Fibroblast of lung (primary cell): ENCODE results near the gene RPP40. TPM values are rescaled to one million over a fixed set of nuclear protein-coding genes. Genes with fewer than 3 reads are reported as not detected.

Experiments
- DNase-seq, 2 donors: peaks; one replicate each; pipeline versions ENCODE4 v3.0.0 to v3.0.0-alpha.2; 2010; ENCODE audit warnings: low read depth in 2 of 2
- H2AFZ ChIP-seq: 2 replicates; pipeline ENCODE4 v1.5.1; 2012; ENCODE audit warnings: low read length, control low read depth, inconsistent platforms
- H3K27ac ChIP-seq: 2 replicates; pipeline ENCODE4 v1.5.1; 2011; ENCODE audit warnings: low read length, control low read depth; ENCODE audit not compliant: insufficient read depth
- H3K27me3 ChIP-seq: 2 replicates; pipeline ENCODE4 v1.5.1; 2011; ENCODE audit warnings: mild to moderate bottlenecking, low read length; ENCODE audit not compliant: control insufficient read depth, insufficient read depth
- H3K36me3 ChIP-seq: 2 replicates; pipeline ENCODE4 v1.5.1; 2011; ENCODE audit warnings: low read length; ENCODE audit not compliant: control insufficient read depth, insufficient read depth
- H3K4me1 ChIP-seq: 2 replicates; pipeline ENCODE4 v1.5.1; 2011; ENCODE audit warnings: low read length; ENCODE audit not compliant: control insufficient read depth, insufficient read depth; ENCODE audit errors: extremely low read depth
- H3K4me2 ChIP-seq: 2 replicates; pipeline ENCODE4 v1.5.1; 2011; ENCODE audit warnings: low read length, control low read depth; ENCODE audit not compliant: insufficient read depth; ENCODE audit errors: extremely low read depth
- H3K4me3 ChIP-seq, 4 experiments: fragments of 200-600 bp in 1 of 4; sonication (generic) in 1 of 4; replicated peaks in 1 of 4; 2 replicates each; pipeline ENCODE4 v1.5.1; 2011 to 2016; ENCODE audit warnings: low read length in 4 of 4, low read depth in 3 of 4, mild to moderate bottlenecking in 3 of 4, control low read depth in 2 of 4, inconsistent platforms in 1 of 4, mixed read lengths in 1 of 4; ENCODE audit not compliant: insufficient read depth in 1 of 4; ENCODE audit errors: control extremely low read depth in 1 of 4
- H3K79me2 ChIP-seq: 2 replicates; pipeline ENCODE4 v1.5.1; 2012; ENCODE audit warnings: mild to moderate bottlenecking, low read length, inconsistent platforms; ENCODE audit not compliant: control insufficient read depth, insufficient read depth
- H3K9ac ChIP-seq: 2 replicates; pipeline ENCODE4 v1.5.1; 2011; ENCODE audit warnings: mild to moderate bottlenecking, low read length, control low read depth; ENCODE audit not compliant: insufficient read depth
- H3K9me3 ChIP-seq: 2 replicates; pipeline ENCODE4 v1.5.1; 2012; ENCODE audit warnings: low read depth, low read length; ENCODE audit not compliant: control insufficient read depth, insufficient read depth
- H4K20me1 ChIP-seq: 2 replicates; pipeline ENCODE4 v1.5.1; 2011; ENCODE audit warnings: low read length; ENCODE audit not compliant: control insufficient read depth, insufficient read depth; ENCODE audit errors: extremely low read depth
- CTCF ChIP-seq, 2 donors: IDR thresholded peaks in 1 of 2; conservative IDR thresholded peaks in 1 of 2; 1 replicate in 1 of 2; 2 replicates in 1 of 2; pipeline ENCODE4 v1.5.1; 2011 to 2012; ENCODE audit warnings: low read length in 2 of 2, control low read depth in 1 of 2, inconsistent platforms in 1 of 2, low read depth in 1 of 2, mild to moderate bottlenecking in 1 of 2
- EZH2 ChIP-seq: IDR thresholded peaks from 2 replicates; pipeline ENCODE4 v1.5.1; 2012; ENCODE audit warnings: low read length, control low read depth, mild to moderate bottlenecking; ENCODE audit errors: missing control alignments
- polyA plus RNA-seq, 2 donors: library from polyadenylated mRNA; depleted of rRNA in 1 of 2; stranded (reverse) in 1 of 2; unstranded in 1 of 2; fragments of >200 nt; gene quantifications; 2 replicates each; pipeline ENCODE4 v1.2.1, GENCODE V29; 2011 to 2012; ENCODE audit warnings: missing spikeins in 1 of 2
- total RNA-seq: library from RNA; depleted of rRNA; stranded (reverse); fragments of >200 nt; gene quantifications from 2 replicates; pipeline ENCODE4 v1.2.1, GENCODE V29; 2014

RPP40 gene
- total and polyA plus RNA-seq, 2 donors (not counting 1 experiment from before 2014, with no cell fraction given) = 8.3 to 27.6 TPM

DNA sequence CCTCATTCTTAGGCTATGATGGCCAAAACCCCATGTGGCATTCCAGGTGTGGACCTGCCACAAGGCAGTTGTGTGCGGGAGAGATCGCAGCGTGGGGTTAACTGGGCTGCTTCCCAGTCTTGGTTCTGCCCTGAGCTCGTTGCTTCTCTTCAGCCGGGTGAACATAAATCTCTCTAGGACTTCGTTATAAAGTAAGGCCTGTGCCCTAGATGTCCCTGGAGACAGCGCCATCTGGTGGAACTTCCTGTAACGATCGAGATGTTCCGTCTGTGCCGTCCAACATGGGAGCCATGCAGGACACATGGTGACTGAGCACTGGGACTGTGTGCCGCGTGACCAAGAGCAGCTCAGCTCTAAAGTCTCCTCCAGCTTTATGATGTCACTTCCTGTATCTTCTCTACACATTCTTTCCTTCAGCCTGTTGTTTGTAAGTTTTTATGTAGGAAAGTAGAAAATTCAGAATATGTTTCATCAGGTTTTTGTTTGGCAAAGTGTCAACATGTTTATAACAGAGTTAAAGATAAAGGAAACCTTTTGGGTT, 26.8 kb upstream of the RPP40 start:
- no peak overlapping the region for H2AFZ ChIP-seq
- H3K9ac ChIP-seq = no peak overlapping the region
- no peak overlapping the region for H3K4me2 ChIP-seq
- no peaks in the 10 kb centered on the region for H4K20me1 ChIP-seq
- peaks cover 3% of the 10 kb centered on the region for H3K4me1 ChIP-seq
- H3K27ac ChIP-seq = no peak overlapping the region
- H3K4me3 ChIP-seq = no peak overlapping the region
- no peaks in the 10 kb centered on the region for H3K79me2 ChIP-seq
- H3K27me3 ChIP-seq = no peaks in the 10 kb centered on the region
- no peak for TF ChIP-seq EZH2
- peak; percentile 66 to 69 for TF ChIP-seq CTCF (conservative IDR thresholded peaks at IDR 0.05 in 1 of 2, IDR thresholded peaks at IDR 0.05 in 1 of 2; ENCODE audit: low read depth in 1 of 2, low read length in 2 of 2)
- DNase-seq = peak; percentile 74 to 80
- H3K9me3 ChIP-seq = no peaks in the 10 kb centered on the region
- no peaks in the 10 kb centered on the region for H3K36me3 ChIP-seq

GRCh38 chr6:5029609-5030008, 25.8 kb upstream of the RPP40 start:
- TF ChIP-seq EZH2 (no peak), CTCF (conservative IDR thresholded peaks at IDR 0.05 in 1 of 2, IDR thresholded peaks at IDR 0.05 in 1 of 2; ENCODE audit: low read depth in 1 of 2, low read length in 2 of 2) (no peak)
- H3K36me3 ChIP-seq = no peaks in the 10 kb centered on the region
- no peak for DNase-seq
- H3K4me2 ChIP-seq = no peak overlapping the region
- no peaks in the 10 kb centered on the region for H3K79me2 ChIP-seq
- no peak overlapping the region for H3K9ac ChIP-seq
- no peak overlapping the region for H2AFZ ChIP-seq
- no peak overlapping the region for H3K27ac ChIP-seq
- no peaks in the 10 kb centered on the region for H3K27me3 ChIP-seq
- peaks cover 3% of the 10 kb centered on the region for H3K4me1 ChIP-seq
- H3K4me3 ChIP-seq = no peak overlapping the region
- H4K20me1 ChIP-seq = no peaks in the 10 kb centered on the region
- no peaks in the 10 kb centered on the region for H3K9me3 ChIP-seq

DNA sequence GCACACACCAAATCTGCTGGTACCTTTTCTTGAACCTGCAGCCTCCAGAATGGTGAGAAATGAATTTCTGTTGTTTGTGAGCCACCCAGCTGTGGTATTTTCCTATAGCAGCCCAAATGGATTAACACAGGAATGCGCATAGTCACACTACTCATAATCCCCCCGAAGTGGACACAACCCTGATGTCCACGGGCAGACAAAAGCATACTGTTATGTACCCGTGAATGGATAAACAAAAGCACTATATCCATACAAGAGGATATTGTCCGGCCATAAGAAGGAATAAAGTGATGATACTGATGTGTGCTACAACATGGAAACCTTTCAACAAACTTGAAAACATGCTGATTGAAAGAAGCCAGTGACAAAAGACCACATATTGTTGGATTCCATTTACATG, 25.1 kb upstream of the RPP40 start:
- no peaks in the 10 kb centered on the region for H4K20me1 ChIP-seq
- H3K4me1 ChIP-seq = peaks cover 3% of the 10 kb centered on the region
- H3K9ac ChIP-seq = no peak overlapping the region
- DNase-seq = no peak
- no peak overlapping the region for H2AFZ ChIP-seq
- H3K4me2 ChIP-seq = no peak overlapping the region
- H3K27me3 ChIP-seq = no peaks in the 10 kb centered on the region
- TF ChIP-seq CTCF (conservative IDR thresholded peaks at IDR 0.05 in 1 of 2, IDR thresholded peaks at IDR 0.05 in 1 of 2; ENCODE audit: low read depth in 1 of 2, low read length in 2 of 2) (no peak), EZH2 (no peak)
- H3K36me3 ChIP-seq = no peaks in the 10 kb centered on the region
- H3K4me3 ChIP-seq = no peak overlapping the region
- H3K27ac ChIP-seq = no peak overlapping the region
- no peaks in the 10 kb centered on the region for H3K9me3 ChIP-seq
- H3K79me2 ChIP-seq = no peaks in the 10 kb centered on the region
